Stimulated activated CD8-positive, alpha-beta memory T cell treated with anti-CD3 and anti-CD28 coated beads, Interleukin-4, amount 100 ng/mL, for 48 hours (primary cell): ENCODE data around the gene UBE2G2.

ENCODE experiments used
- DNase-seq: peaks from one replicate; pipeline ENCODE4 v3.0.0-alpha.2; 2020

UBE2G2 gene, protein sequence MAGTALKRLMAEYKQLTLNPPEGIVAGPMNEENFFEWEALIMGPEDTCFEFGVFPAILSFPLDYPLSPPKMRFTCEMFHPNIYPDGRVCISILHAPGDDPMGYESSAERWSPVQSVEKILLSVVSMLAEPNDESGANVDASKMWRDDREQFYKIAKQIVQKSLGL

GRCh38 chr21:44801468-44802395 is at the start of gene UBE2G2:
TSS of gene UBE2G2 (minus strand) at chr21:44801820. CDS start at chr21:44801748, 72 bp downstream.
- peak; percentile 89 for DNase-seq

GRCh38 chr21:44850905-44851657 is 49.5 kb upstream of the UBE2G2 start:
- no peak for DNase-seq

DNA sequence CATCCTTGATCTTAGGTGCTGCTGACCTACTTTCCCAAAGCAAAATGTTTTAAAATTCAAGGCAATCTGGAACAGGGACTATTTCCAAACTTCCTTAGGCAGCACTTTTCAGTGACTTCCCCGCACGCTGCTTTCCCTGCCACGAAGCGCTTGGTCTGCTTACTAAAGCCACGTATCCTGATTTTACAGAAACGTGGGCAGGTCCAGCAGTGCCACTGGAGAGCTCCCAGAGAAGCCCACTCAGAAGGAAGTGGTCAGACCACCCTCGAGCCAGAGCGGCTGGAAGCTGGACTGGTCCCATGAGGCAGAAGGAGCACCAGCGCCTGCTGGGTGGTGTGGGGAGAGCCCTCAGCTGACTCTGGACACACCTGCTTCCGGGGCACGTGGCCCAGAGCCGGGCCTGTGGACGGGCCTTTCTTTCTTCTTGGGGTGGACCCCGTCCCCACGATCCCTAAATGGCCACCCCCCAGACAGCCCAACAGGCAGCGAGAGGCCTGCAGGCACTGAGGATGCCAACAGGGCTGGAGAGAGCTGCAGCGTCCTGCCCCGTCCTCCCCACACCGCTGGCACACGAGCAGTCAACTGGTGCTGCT is 48.7 kb upstream of the UBE2G2 start:
- DNase-seq, result no peak

GRCh38 chr21:44849616-44850130 is 48.1 kb upstream of the UBE2G2 start:
- DNase-seq, result no peak

- DNase-seq, result no peak
Measured at GRCh38 chr21:44848821-44849521, 47.4 kb upstream of the UBE2G2 start.

GRCh38 chr21:44847261-44848056 is 45.8 kb upstream of the UBE2G2 start:
- no peak for DNase-seq

- peak; percentile 59 for DNase-seq
Measured at GRCh38 chr21:44846485-44847260, 45.1 kb upstream of the UBE2G2 start.

DNA sequence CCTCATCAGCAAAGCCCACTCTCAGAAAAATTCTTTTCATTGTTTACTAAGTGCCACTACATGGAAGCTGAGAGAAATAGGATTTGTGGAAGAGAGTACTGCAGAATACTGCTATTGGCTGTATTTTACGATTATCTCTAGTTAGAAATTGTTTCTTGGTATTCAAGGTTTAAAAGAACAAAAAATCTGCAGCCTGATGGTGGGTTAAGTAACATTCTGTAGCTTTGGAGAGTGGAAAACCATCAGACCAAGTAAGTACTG is 44.5 kb upstream of the UBE2G2 start:
- no peak for DNase-seq

GRCh38 chr21:44845418-44846223 is 44.0 kb upstream of the UBE2G2 start:
- DNase-seq, result peak; percentile 78

DNA sequence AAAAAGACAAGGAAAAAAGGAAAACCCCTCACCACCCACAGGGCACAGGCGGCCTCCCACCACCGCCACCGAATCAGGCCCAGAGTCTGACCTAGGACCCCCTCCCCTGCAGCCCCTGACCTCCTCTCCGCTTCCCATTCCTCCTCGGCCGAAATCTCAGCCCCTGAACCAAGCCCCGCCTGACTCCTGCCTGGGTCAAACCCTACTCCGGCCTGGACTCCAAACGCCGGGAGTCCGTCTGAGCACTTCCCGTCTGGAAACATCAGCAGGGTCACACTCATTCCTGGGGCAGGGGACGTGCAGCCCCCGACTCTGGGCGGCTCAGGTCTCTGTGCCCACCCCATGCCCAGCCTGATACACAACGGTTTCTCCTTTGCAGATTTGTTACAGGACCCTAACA is 42.6 kb upstream of the UBE2G2 start:
- DNase-seq, result no peak

DNA sequence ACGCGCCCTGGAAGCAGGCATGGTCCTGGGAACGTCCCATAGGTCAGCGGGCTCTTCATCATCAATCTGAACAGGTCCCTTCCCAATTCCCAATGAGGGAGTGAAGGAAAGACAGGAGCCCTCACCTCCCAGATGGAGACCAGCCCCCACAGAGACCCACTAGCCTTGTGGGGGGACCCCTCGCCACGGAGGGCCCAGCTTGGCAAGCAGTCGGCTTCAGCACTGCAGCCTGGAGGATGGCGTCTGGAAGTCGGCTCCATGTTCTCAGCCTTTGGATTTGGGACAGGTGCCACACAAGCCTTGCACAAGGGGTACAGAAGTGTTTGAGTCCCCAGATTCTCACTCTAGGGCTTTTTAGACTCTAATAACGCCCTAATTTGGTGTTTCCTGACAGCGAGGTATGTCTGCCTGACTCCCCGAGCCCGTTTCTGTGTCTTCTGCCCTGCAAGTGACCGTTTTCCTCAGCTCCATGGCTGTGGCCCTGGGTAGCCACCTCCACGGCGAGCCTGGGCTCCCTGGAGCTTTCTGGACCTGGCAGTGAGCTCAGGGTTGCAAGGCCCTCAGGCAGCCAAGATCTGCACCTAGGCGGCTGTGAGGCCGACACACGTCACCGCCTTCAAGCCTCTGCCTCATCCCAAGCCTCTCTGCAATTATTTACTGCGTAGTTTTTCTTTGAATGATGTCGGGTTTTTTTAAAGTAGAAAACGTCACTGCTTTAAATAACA is 41.3 kb upstream of the UBE2G2 start:
- no peak for DNase-seq

- DNase-seq, result no peak
Measured at GRCh38 chr21:44842087-44842486, 40.5 kb upstream of the UBE2G2 start.

DNA sequence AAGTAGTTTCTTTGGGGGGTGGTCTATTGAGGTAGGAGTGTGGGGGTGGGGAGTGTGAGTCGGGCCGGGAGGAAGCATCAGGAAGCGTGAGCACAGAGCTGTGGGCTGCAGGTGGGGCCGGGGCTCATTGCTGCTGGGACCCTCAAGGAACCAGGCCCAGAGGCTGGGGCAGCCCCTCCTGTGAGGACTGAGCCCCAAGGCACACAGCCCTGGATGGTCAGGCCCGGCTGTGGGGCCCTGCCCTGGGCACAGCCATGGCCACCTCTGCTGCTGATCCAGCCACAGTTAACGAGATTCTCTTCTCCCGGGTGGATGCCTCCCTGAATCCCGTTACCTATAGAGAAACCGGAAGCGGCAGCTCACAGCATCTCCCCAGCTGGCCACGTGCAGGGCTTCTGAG is 39.2 kb upstream of the UBE2G2 start:
- DNase-seq, result no peak

- no peak for DNase-seq
Measured at GRCh38 chr21:44838951-44839350, 37.3 kb upstream of the UBE2G2 start.

GRCh38 chr21:44838039-44838895 is 36.6 kb upstream of the UBE2G2 start:
- no peak for DNase-seq

DNA sequence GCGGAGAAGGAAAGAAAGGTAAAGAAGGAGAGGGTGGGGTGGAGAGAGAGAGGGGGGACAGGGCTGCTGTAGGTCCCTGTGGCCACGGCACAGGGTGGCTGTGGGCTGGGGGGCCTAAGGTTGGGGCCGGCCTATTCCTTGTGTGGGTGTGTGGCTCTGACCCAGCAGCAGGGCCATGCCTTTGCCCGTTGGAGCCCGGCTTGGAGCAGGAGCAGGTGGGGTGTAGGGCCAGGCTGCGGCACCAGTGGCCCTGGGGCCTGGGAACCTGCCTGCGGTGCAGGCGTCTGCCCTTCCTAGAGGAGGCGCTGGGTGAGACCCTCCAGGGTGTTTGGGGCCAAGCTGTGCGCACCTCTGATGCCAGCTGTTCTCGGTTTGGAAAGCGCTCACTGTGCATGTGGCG is 35.9 kb upstream of the UBE2G2 start:
- no peak for DNase-seq

DNA sequence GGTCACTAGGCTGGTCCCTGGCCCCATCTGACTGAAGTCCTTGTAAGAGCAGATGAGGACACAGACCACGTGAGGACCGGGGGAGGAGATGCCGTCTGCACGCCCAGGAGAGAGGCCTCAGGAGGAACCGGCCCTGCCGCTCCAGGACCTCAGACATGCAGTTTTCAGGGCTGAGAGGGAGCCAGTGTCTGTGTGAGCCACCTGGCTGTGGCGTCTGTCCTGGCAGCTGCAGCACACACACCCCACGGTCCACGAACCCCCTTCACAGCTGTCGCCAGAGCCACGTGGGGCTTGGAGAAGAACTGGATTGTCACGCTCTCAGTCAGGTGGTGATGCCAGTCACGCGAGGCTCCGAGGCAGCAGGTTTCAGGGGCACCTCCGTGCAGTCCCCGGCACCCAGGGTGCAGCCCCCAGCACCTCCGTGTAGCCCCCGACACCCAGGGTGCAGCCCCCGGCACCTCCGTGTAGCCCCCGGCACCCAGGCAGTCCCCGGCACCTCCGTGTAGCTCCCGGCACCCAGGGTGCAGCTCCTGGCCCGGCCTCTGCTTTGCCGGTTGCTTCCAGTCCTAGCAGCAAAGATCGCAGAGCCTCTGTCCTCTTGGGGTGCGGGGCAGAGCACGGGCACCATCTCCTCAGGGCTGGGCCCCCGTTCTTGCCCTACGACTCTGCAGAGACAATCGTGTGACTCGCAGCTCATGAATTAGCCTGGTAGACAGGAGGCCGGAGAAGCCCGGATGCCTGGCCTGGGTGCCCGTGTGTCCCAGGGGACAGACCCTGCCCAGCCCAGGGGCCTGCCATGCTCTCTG is 35.2 kb upstream of the UBE2G2 start:
- no peak for DNase-seq

GRCh38 chr21:44836349-44836665 is 34.7 kb upstream of the UBE2G2 start:
- no peak for DNase-seq
